ENCODE results near the gene ZGPAT.

DNA sequence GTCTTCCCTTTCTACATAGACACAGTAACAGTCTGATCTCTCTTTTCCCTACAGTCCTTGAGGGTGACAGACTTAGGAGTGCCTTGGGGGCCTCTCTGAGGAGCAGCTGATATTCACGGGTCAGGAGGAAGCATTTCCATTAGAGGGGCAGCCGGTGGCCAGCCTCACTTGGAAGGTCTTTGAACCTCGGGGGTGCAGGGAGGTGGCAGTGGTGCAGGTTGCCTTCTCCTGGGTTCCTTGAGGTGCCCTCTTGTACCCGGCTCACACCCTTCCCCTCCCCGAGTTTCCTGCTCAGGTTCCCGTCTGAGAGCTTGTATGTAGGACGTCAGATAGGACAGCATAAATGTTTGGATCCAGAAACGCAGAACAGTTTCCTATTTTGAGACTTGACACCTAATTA, 47.2 kb upstream of the ZGPAT start:
- no peak for TF ChIP-seq GATA2 (IDR thresholded peaks at IDR 0.05; ENCODE audit: low read depth, low read length)
- TF ChIP-seq GATA3 (IDR thresholded peaks at IDR 0.05; ENCODE audit: low read depth, low read length) = no peak

Data from SH-SY5Y (cell line).